Urothelium cell line (cell line): ENCODE data around the gene MPEG1.
A peak's percentile ranks its signal among the peaks of the same experiment; 100 is the strongest.

Experiments used
- DNase-seq: peaks from one replicate; pipeline ENCODE4 v3.0.0; 2011; ENCODE audit warnings: low spot score, mixed read lengths
- FAIRE-seq: peaks from 2 replicates; lab custom pipeline; 2011; peaks lifted over from hg19 to GRCh38; lab: Jason Lieb, UNC

MPEG1 gene

GRCh38 chr11:59219836-59220235 lies 7.1 kb upstream of the MPEG1 start:
- no peak for DNase-seq
- no peak for FAIRE-seq

- FAIRE-seq: no peak
- no peak for DNase-seq
These were observed 6.2 kb upstream of the MPEG1 start for GRCh38 chr11:59218893-59219292.

- DNase-seq: no peak
- FAIRE-seq: no peak
These were observed 5.6 kb upstream of the MPEG1 start for GRCh38 chr11:59218319-59218718.

GRCh38 chr11:59216641-59217564 lies 4.2 kb upstream of the MPEG1 start:
- FAIRE-seq (no peak), DNase-seq (peak; percentile 62)

- FAIRE-seq (no peak), DNase-seq (no peak)
These were observed 1.6 kb upstream of the MPEG1 start for GRCh38 chr11:59214141-59214893.

- FAIRE-seq (no peak), DNase-seq (no peak)
These were observed 505 bp downstream of the MPEG1 start for GRCh38 chr11:59212222-59212621.

GRCh38 chr11:59208956-59209355 lies 3.8 kb downstream of the MPEG1 start:
- FAIRE-seq (no peak), DNase-seq (no peak)

GRCh38 chr11:59207988-59208451 lies 4.7 kb downstream of the MPEG1 start:
- FAIRE-seq: no peak

GRCh38 chr11:59206635-59207034 lies 6.1 kb downstream of the MPEG1 start:
- DNase-seq (no peak), FAIRE-seq (no peak)

More at GRCh38 chr11:59207988-59208451, 4.7 kb downstream of the MPEG1 start:
- DNase-seq: peak; percentile 64

- DNase-seq: no peak
- no peak for FAIRE-seq
These were observed 7.1 kb downstream of the MPEG1 start for GRCh38 chr11:59205648-59206047.

- FAIRE-seq: no peak
These were observed 8.0 kb downstream of the MPEG1 start for GRCh38 chr11:59204746-59205145.

GRCh38 chr11:59201353-59201752 lies 11.4 kb downstream of the MPEG1 start:
- no peak for DNase-seq
- no peak for FAIRE-seq

More at GRCh38 chr11:59204746-59205145, 8.0 kb downstream of the MPEG1 start:
- no peak for DNase-seq

GRCh38 chr11:59200423-59200746 lies 12.3 kb downstream of the MPEG1 start:
- FAIRE-seq (no peak), DNase-seq (no peak)

GRCh38 chr11:59199546-59200422 lies 12.9 kb downstream of the MPEG1 start:
- DNase-seq (no peak), FAIRE-seq (no peak)

GRCh38 chr11:59198726-59199125 lies 14.0 kb downstream of the MPEG1 start:
- DNase-seq: no peak
- no peak for FAIRE-seq

GRCh38 chr11:59197991-59198390 lies 14.7 kb downstream of the MPEG1 start:
- DNase-seq: peak; percentile 65

GRCh38 chr11:59196777-59197176 lies 15.9 kb downstream of the MPEG1 start:
- FAIRE-seq (no peak), DNase-seq (no peak)

More at GRCh38 chr11:59197991-59198390, 14.7 kb downstream of the MPEG1 start:
- FAIRE-seq: no peak

- DNase-seq: no peak
- no peak for FAIRE-seq
These were observed 17.1 kb downstream of the MPEG1 start for GRCh38 chr11:59195586-59195985.

- FAIRE-seq: no peak
- no peak for DNase-seq
These were observed 19.1 kb downstream of the MPEG1 start for GRCh38 chr11:59193587-59194130.

GRCh38 chr11:59192446-59193020 lies 20.2 kb downstream of the MPEG1 start:
- FAIRE-seq (no peak), DNase-seq (no peak)
